B cell (primary cell): Measurements from ENCODE around the gene CCNC. TPM values are rescaled to one million over a fixed set of nuclear protein-coding genes. Genes with fewer than 3 reads are reported as not detected.

ENCODE experiments used
- ATAC-seq: fragments of 200-7000 bp; cut with Tn5 transposase; one replicate; pipeline ENCODE4 v1.10.0; 2021; ENCODE audit warnings: low read depth, mild to moderate bottlenecking, moderate number of reproducible peaks, moderate library complexity
- CTCF ChIA-PET: fragments of 350-600 bp; sonication (Branson Sonifier 250); formaldehyde crosslinking; loops from one replicate; lab custom pipeline; 2021; ENCODE audit warnings: antibody characterized with exemption, inconsistent platforms; lab: Charles Lee
- POLR2A ChIA-PET: fragments of 350-600 bp; sonication (Branson Sonifier 250); formaldehyde crosslinking; loops from one replicate; lab custom pipeline; 2021; ENCODE audit warnings: antibody characterized with exemption; lab: Charles Lee
- DNase-seq: peaks from one replicate; pipeline ENCODE4 v3.0.0; 2013
- H2AFZ ChIP-seq: 2 replicates; pipeline ENCODE4 v1.6.1; 2012; ENCODE audit warnings: mild to moderate bottlenecking, low read depth, low read length; ENCODE audit not compliant: insufficient read depth, poor library complexity, severe bottlenecking
- H3K27ac ChIP-seq, 2 donors: 1 replicate in 1 of 2; 2 replicates in 1 of 2; pipeline ENCODE4 v1.5.1; 2012 to 2013; ENCODE audit warnings: low read length in 2 of 2, mild to moderate bottlenecking in 2 of 2, moderate library complexity in 1 of 2
- H3K27me3 ChIP-seq, 4 experiments: fragments of 200-600 bp in 1 of 4; sonication (generic) in 1 of 4; replicated peaks in 1 of 4; 1 replicate in 2 of 4; 2 replicates in 2 of 4; pipeline versions ENCODE4 v1.6.1 to v1.7.0; 2013 to 2016; ENCODE audit warnings: low read length in 3 of 4, mild to moderate bottlenecking in 2 of 4, mixed read lengths in 1 of 4, moderate library complexity in 1 of 4; ENCODE audit not compliant: insufficient read depth in 4 of 4, control insufficient read depth in 3 of 4; ENCODE audit errors: control extremely low read depth in 1 of 4
- H3K36me3 ChIP-seq, 2 experiments: replicated peaks in 1 of 2; 1 replicate in 1 of 2; 2 replicates in 1 of 2; pipeline versions ENCODE4 v1.6.1 to v1.7.1; 2013; ENCODE audit warnings: low read length in 1 of 2; ENCODE audit not compliant: insufficient read depth in 2 of 2, control insufficient read depth in 1 of 2; ENCODE audit errors: control extremely low read depth in 1 of 2, extremely low read depth in 1 of 2
- H3K4me1 ChIP-seq, 2 donors: fragments of 200-600 bp in 1 of 2; sonication (generic) in 1 of 2; 1 replicate in 1 of 2; 2 replicates in 1 of 2; pipeline versions ENCODE4 v1.5.1 to v1.6.1; 2013 to 2017; ENCODE audit warnings: low read length in 2 of 2; ENCODE audit not compliant: control insufficient read depth in 2 of 2, insufficient read depth in 2 of 2
- H3K4me2 ChIP-seq: replicated peaks from 2 replicates; pipeline ENCODE3; 2012; ENCODE audit warnings: mild to moderate bottlenecking, low read depth, low read length; ENCODE audit not compliant: poor library complexity, severe bottlenecking
- H3K4me3 ChIP-seq, 5 experiments: fragments of 200-600 bp in 1 of 5; sonication (generic) in 1 of 5; 1 replicate in 3 of 5; 2 replicates in 2 of 5; pipeline versions ENCODE4 v1.5.1 to v1.7.0; 2011 to 2016; ENCODE audit warnings: low read length in 4 of 5, mild to moderate bottlenecking in 4 of 5, low read depth in 2 of 5, control low read depth in 1 of 5, moderate library complexity in 1 of 5; ENCODE audit not compliant: insufficient read depth in 1 of 5; ENCODE audit errors: control extremely low read depth in 1 of 5, extremely low read depth in 1 of 5
- H3K79me2 ChIP-seq: fragments of 200-600 bp; sonication (generic); one replicate; pipeline ENCODE4 v1.6.0; 2016; ENCODE audit warnings: low read length; ENCODE audit not compliant: control insufficient read depth, insufficient read depth
- H3K9ac ChIP-seq: fragments of 200-600 bp; sonication (generic); 2 replicates; pipeline ENCODE4 v1.6.1; 2017; ENCODE audit warnings: mild to moderate bottlenecking, low read length, moderate library complexity
- H3K9me3 ChIP-seq, 3 donors: one replicate each; pipeline versions ENCODE4 v1.6.1 to v1.7.1; 2013; ENCODE audit warnings: low read length in 2 of 3; ENCODE audit not compliant: control insufficient read depth in 2 of 3, insufficient read depth in 1 of 3; ENCODE audit errors: control extremely low read depth in 1 of 3
- H4K20me1 ChIP-seq: 2 replicates; pipeline ENCODE4 v1.6.0; 2012; ENCODE audit warnings: mild to moderate bottlenecking, low read length; ENCODE audit not compliant: insufficient read depth, control insufficient read depth, poor library complexity, severe bottlenecking
- H3K27ac Mint-ChIP-seq: one replicate; pipeline ENCODE4 v1.8.0; 2021; ENCODE audit warnings: mixed read lengths
- H3K27me3 Mint-ChIP-seq: one replicate; pipeline ENCODE4 v1.8.0; 2021; ENCODE audit warnings: mixed read lengths
- H3K4me1 Mint-ChIP-seq: one replicate; pipeline ENCODE4 v1.8.0; 2021; ENCODE audit warnings: mixed read lengths
- H3K4me3 Mint-ChIP-seq: one replicate; pipeline ENCODE4 v1.8.0; 2021; ENCODE audit warnings: mixed read lengths
- H3K9me3 Mint-ChIP-seq: one replicate; pipeline ENCODE4 v1.8.0; 2022; ENCODE audit warnings: mixed read lengths; ENCODE audit not compliant: insufficient read depth
- CTCF ChIP-seq: fragments of 200-600 bp; IDR thresholded peaks from one replicate; pipeline ENCODE4 v1.8.0; 2022; ENCODE audit warnings: antibody characterized with exemption, mild to moderate bottlenecking
- EZH2 ChIP-seq: IDR thresholded peaks from 2 replicates; pipeline ENCODE4 v1.6.1; 2012; ENCODE audit warnings: borderline replicate concordance, low read depth, mild to moderate bottlenecking, moderate library complexity, low read length; ENCODE audit not compliant: insufficient read depth, poor library complexity, severe bottlenecking
- WGBS: methylation state at CpG from one replicate; pipeline ENCODE4 v1.1.5; 2013; ENCODE audit warnings: missing lambda C conversion rate; ENCODE audit not compliant: insufficient coverage; 5-methylcytosine and 5-hydroxymethylcytosine counted together
- intact Hi-C: fragments of 100-400 bp; cut with micrococcal nuclease; formaldehyde crosslinking; loops from one replicate; pipeline ENCODE4 v1.10.0; 2022
- polyA plus RNA-seq: library from polyadenylated mRNA; depleted of rRNA; stranded (reverse); fragments of >200 nt; gene quantifications from 2 replicates; pipeline ENCODE4 v1.2.3, GENCODE V29; 2012
- total RNA-seq, 2 donors: library from RNA; stranded (reverse); fragments of 120-200 nt in 1 of 2; gene quantifications; 1 replicate in 1 of 2; 2 replicates in 1 of 2; pipeline versions ENCODE4 v1.2.3 to v1.2.4, GENCODE V29; 2013 to 2022

The CCNC gene
- total and polyA plus RNA-seq, 2 donors (not counting 1 experiment from before 2014, with no cell fraction given), result 12.5 to 45.1 TPM

- Histone ChIP-seq H4K20me1 (no peaks in the 10 kb centered on the region), H3K9ac (peak overlapping the region; percentile 32), H3K4me3 (no peak overlapping the region), H3K27me3 (peaks cover 5 to 65% (median 57%) of the 10 kb centered on the region in 4 experiments), H3K4me2 (peak overlapping the region; percentile 65), H3K4me1 (peaks cover 29 to 33% of the 10 kb centered on the region in 2 donors), H3K79me2 (no peaks in the 10 kb centered on the region), H3K36me3 (no peaks in the 10 kb centered on the region), H2AFZ (peak overlapping the region; percentile 47), H3K9me3 (peaks cover 2 to 21% (median 3%) of the 10 kb centered on the region in 3 donors), H3K27ac (no peak overlapping the region)
- ATAC-seq, result no peak
- DNase-seq, result peak; percentile 44
- peaks cover 30% of the 10 kb centered on the region for H3K4me1 Mint-ChIP-seq
- peak overlapping the region; percentile 9 for H3K4me3 Mint-ChIP-seq
- WGBS, result 10% methylated on average over 63 of the region's 63 CpGs
- CTCF ChIA-PET, result interaction anchor here (0.6 to 4.1 kb wide), 3 partner anchors 13 to 156 kb away, joined by 3 to 30 read pairs (median 3); no protein-coding TSS in a partner anchor
- H3K27ac Mint-ChIP-seq, result no peak overlapping the region
- peaks cover 64% of the 10 kb centered on the region for H3K27me3 Mint-ChIP-seq
- no peaks in the 10 kb centered on the region for H3K9me3 Mint-ChIP-seq
- POLR2A ChIA-PET, result interaction anchor here (0.7 kb wide), 1 partner anchor 866 kb away, joined by 3 read pairs; no protein-coding TSS in a partner anchor
- TF ChIP-seq EZH2 (no peak), CTCF (no peak)
- intact Hi-C loops, result no loop called here
Measured at GRCh38 chr6:99590728-99591672, 22.5 kb upstream of the CCNC start.
